GM12801 (cell line): Measurements from ENCODE around the gene NUF2.

Experiments used
- CTCF ChIP-seq: IDR thresholded peaks from one replicate; pipeline ENCODE4 v1.5.1; 2011; ENCODE audit warnings: control low read depth; ENCODE audit not compliant: insufficient read length; ENCODE audit errors: extremely low read depth

NUF2 gene

GRCh38 chr1:163351912-163352311, 30.2 kb downstream of the NUF2 start:
- no peak for TF ChIP-seq CTCF

- no peak for TF ChIP-seq CTCF
These were observed 35.6 kb downstream of the NUF2 start for GRCh38 chr1:163357378-163357777.

- no peak for TF ChIP-seq CTCF
These were observed 39.6 kb downstream of the NUF2 start for GRCh38 chr1:163361123-163361934.

- TF ChIP-seq CTCF = no peak
These were observed 43.4 kb downstream of the NUF2 start for GRCh38 chr1:163365186-163365585.

- no peak for TF ChIP-seq CTCF
These were observed 44.8 kb downstream of the NUF2 start for GRCh38 chr1:163366555-163366954.

GRCh38 chr1:163367721-163368120, 46.0 kb downstream of the NUF2 start:
- TF ChIP-seq CTCF = no peak

GRCh38 chr1:163372576-163372975, 50.8 kb downstream of the NUF2 start:
- TF ChIP-seq CTCF = no peak

- TF ChIP-seq CTCF = no peak
These were observed 56.8 kb downstream of the NUF2 start for GRCh38 chr1:163378554-163378953.
